ENCODE results near the gene MEGF11.
"Not testable (repeated sequence)": the region's sequence is repeated elsewhere in the genome, so short reads cannot be mapped to it uniquely, and the experiment has no call there.

MEGF11 gene

GRCh38 chr15:65869126-65869953 lies 384.2 kb downstream of the MEGF11 start, which contains the start of gene RAB11A:
TSS of gene RAB11A (plus strand) at chr15:65869491. CDS start at chr15:65869586, 95 bp downstream.
- peak; percentile 97 for DNase-seq

GRCh38 chr15:65868546-65869125 lies 384.9 kb downstream of the MEGF11 start:
- DNase-seq, result no peak

- not testable (repeated sequence) for DNase-seq
Measured at GRCh38 chr15:65867933-65868332, 385.6 kb downstream of the MEGF11 start.

DNA sequence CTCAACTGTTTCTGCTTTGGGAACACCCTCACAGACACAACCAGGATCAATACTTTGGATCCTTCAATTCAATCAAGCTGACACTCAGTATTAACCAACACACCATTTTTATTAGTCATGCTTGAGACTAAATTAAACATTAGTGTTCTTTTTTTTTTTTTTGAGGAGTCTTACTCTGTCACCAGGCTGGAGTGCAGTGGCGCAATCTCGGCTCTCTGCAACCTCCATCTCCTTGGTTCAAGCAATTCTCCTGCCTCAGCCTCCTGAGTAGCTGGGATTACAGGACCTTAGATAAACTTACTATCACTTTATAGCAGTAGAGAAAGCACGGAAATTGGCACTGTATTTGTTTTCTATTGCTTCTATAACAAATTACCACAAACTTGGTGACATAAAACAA lies 386.3 kb downstream of the MEGF11 start:
- DNase-seq, result no peak

DNA sequence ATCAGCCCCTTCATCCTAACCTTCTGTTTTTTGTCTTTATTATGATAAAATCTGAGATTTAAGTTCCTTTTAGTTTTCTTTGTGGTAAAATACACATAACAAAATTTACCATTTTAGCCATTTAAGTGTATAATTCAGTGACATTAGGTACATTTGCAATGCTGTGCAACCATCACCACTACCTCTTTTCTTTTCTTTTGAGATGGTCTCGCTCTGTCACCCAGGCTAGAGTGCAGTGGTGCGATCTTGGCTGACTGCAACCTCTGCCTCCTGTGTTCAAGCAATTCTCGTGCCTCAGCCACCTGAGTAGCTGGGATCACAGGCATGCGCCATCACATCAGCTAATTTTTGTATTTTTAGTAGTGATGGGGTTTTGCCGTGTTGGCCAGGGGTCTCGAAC lies 390.4 kb downstream of the MEGF11 start:
- DNase-seq, result no peak

DNA sequence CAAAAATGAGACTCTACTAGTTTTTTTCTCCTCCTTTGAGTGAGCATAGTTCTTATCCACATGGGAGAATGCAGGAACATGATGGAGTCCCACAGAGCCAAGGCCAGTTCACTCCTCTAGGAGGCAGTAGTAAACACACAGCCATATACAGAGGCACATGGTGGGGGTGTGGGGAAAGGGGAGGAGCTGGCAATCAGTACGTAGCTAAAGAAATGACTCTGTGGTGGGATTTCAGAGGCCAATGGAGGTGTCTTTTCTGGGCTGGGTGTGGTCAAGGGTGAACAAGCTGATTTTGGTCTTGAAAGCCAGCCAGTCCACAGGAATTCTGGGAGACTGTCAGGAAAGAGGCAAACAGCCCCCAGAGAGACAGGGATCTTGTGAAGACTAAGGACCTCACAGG lies 390.9 kb downstream of the MEGF11 start:
- DNase-seq, result peak; percentile 61

DNA sequence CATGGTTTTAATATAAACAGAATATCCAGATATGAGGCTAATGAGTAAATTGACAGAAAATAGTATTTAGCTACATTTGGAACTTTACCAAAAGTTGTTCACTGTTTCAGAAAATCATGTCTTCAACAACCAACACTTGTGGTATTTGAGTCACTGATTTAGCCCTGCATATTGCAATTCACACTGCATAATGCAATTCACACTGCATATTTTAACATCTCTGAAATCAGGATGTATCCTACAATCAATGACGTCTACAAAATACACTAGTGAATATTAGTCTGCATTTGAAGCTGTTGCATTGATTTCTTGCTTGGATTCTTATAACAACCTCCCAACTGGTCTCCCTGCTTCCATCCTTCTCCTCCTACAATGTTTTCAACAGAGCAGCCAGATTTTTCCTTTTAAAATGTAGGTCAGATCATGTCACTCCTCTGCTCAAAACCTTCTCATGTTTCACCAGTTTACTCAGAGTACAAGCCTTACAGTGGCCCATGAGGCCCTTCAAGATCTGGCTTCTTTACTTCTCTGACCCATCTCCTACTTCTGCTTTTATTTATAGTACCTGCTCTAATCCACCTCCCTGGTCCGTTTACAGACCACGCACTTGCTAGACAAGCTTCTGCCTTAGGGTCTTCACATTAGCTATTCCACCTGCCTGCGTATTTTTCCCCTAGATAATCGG lies 395.7 kb downstream of the MEGF11 start:
- peak; percentile 27 for DNase-seq

DNA sequence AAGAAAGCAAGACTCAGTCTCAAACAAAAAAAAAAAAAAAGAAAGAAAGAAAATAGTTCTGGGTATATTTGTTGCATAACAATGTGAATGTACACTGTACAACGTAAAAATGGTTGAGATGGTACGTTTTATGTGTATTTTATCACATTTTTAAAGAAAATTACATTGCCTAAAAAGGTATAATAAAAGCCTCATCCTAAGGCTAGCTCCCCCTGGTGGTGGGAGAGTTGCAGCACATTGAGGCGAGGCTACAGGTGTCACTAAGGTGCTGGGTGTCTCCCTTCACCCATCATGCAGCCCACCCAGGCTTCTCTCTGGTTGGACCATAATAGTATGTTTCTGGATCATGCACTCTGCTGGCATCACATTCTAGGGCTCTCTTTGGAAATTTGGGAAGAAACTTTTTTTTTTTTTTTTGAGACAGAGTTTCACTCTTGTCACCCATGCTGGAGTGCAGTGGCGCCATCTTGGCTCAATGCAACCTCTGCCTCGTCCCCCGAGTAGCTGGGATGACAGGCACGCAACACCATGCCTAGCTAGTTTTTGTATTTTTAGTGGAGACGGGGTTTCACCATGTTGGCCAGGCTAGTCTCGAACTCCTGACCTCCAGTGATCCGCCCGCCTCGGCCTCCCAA lies 396.6 kb downstream of the MEGF11 start:
- DNase-seq, result peak; percentile 80

- no peak for DNase-seq
Measured at GRCh38 chr15:65851981-65852380, 401.6 kb downstream of the MEGF11 start.

- peak; percentile 13 for DNase-seq
Measured at GRCh38 chr15:65847989-65848388, 405.6 kb downstream of the MEGF11 start.

DNA sequence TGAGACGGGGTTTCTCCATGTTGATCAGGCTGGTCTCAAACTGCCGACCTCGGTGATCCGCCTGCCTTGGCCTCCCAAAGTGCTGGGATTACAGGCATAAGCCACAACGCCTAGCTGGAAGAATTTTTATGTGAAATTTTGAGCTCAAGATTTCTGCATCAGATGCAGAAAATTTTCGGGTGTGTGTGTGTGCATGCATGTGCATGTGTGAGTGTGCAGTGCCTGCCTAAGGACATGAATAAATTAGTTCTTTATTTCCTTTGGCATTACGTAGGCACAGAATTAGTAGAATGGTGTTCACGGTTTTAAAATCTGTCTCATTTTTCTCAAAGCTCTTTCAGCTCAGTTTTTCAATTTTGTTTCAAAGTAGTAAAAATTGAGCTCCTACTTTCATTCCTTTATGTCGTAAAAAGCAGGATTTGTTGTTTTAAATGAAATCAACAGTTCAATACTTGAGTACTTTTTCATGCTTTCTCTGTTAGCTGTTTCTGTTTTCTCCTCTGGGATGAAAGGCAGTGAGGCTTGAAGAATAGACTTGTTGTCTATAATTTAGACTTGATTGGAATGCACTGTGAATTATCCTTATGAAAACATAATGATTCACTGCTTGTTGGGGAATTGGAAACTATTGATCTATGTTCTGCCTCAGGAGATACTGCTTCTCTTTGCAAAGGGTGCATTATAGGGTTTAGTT lies 407.6 kb downstream of the MEGF11 start:
- DNase-seq, result no peak

All from DMS53 (cell line).